ENCODE data around the gene SPON1. TPM values are rescaled to one million over a fixed set of nuclear protein-coding genes. Genes with fewer than 3 reads are reported as not detected.
"Not testable (repeated sequence)": the region's sequence is repeated elsewhere in the genome, so short reads cannot be mapped to it uniquely, and the experiment has no call there.

Gene SPON1
- total RNA-seq, 1 experiment from 2014 or later, result 0.10 TPM

- no peaks in the 10 kb centered on the region for H3K4me1 ChIP-seq (ENCODE audit: control insufficient read depth, insufficient read depth, low read length)
- H3K27me3 ChIP-seq (ENCODE audit: control insufficient read depth, insufficient read depth, low read length), result peaks cover 6% of the 10 kb centered on the region; the same call in 1 of the 2 replicates
- no peak overlapping the region for H3K27ac ChIP-seq (ENCODE audit: low read length)
- intact Hi-C loops (cut with micrococcal nuclease; ENCODE audit: unreplicated experiment), result no loop called here
- in situ Hi-C loops (cut with HindIII; ENCODE audit: low pct_unique_long_range_greater_than_20kb, low sequenced_read_pairs), result no loop called here
- H3K36me3 ChIP-seq (ENCODE audit: control insufficient read depth, insufficient read depth, low read length), result no peaks in the 10 kb centered on the region; the same call in 1 of the 2 replicates
- TF ChIP-seq, protein P1, sequence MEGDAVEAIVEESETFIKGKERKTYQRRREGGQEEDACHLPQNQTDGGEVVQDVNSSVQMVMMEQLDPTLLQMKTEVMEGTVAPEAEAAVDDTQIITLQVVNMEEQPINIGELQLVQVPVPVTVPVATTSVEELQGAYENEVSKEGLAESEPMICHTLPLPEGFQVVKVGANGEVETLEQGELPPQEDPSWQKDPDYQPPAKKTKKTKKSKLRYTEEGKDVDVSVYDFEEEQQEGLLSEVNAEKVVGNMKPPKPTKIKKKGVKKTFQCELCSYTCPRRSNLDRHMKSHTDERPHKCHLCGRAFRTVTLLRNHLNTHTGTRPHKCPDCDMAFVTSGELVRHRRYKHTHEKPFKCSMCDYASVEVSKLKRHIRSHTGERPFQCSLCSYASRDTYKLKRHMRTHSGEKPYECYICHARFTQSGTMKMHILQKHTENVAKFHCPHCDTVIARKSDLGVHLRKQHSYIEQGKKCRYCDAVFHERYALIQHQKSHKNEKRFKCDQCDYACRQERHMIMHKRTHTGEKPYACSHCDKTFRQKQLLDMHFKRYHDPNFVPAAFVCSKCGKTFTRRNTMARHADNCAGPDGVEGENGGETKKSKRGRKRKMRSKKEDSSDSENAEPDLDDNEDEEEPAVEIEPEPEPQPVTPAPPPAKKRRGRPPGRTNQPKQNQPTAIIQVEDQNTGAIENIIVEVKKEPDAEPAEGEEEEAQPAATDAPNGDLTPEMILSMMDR (IDR thresholded peaks at IDR 0.05), result no peak
- TF ChIP-seq TCF7L2 (IDR thresholded peaks at IDR 0.05; ENCODE audit: low read depth, low read length) (no peak), POLR2AphosphoS5 (IDR thresholded peaks at IDR 0.05; ENCODE audit: low read depth, low read length) (no peak), SIN3A (IDR thresholded peaks at IDR 0.05; ENCODE audit: borderline replicate concordance, insufficient read depth, low read depth, low read length) (no peak), REST (IDR thresholded peaks at IDR 0.05; ENCODE audit: insufficient read depth in 1 of 2, low read depth in 2 of 2, low read length in 1 of 2) (no peak)
- CTCF ChIA-PET, result no interaction called here
- no peak overlapping the region for H3K4me3 ChIP-seq (ENCODE audit: low read depth in 2 of 2, low read length in 2 of 2)
- ATAC-seq, result no peak
- no peaks in the 10 kb centered on the region for H3K9me3 ChIP-seq (ENCODE audit: control insufficient read depth, insufficient read depth, low read depth, low read length)
- BruUV-seq (replicated peaks), result no TSS peak
- DNase-seq (ENCODE audit: low read depth, low spot score), result no peak
- POLR2A ChIA-PET, result no interaction called here
These were observed 37.7 kb upstream of the SPON1 start for GRCh38 chr11:13924801-13925327.

- in situ Hi-C loops (cut with HindIII; ENCODE audit: low pct_unique_long_range_greater_than_20kb, low sequenced_read_pairs); H3K9me3 ChIP-seq (ENCODE audit: control insufficient read depth, insufficient read depth, low read depth, low read length); H3K4me1 ChIP-seq (ENCODE audit: control insufficient read depth, insufficient read depth, low read length); POLR2A ChIA-PET; ATAC-seq; BruUV-seq (replicated peaks); intact Hi-C loops (cut with micrococcal nuclease; ENCODE audit: unreplicated experiment); H3K4me3 ChIP-seq (ENCODE audit: low read depth in 2 of 2, low read length in 2 of 2); H3K36me3 ChIP-seq (ENCODE audit: control insufficient read depth, insufficient read depth, low read length); DNase-seq (ENCODE audit: low read depth, low spot score); H3K27me3 ChIP-seq (ENCODE audit: control insufficient read depth, insufficient read depth, low read length); H3K27ac ChIP-seq (ENCODE audit: low read length): not testable (repeated sequence)
- CTCF ChIA-PET, result interaction anchor here (0.6 kb wide), 1 partner anchor 1147 kb away, joined by 4 read pairs; the partner anchor contains the start of gene CALCB
These were observed 36.2 kb upstream of the SPON1 start for GRCh38 chr11:13926366-13926765.

DNA sequence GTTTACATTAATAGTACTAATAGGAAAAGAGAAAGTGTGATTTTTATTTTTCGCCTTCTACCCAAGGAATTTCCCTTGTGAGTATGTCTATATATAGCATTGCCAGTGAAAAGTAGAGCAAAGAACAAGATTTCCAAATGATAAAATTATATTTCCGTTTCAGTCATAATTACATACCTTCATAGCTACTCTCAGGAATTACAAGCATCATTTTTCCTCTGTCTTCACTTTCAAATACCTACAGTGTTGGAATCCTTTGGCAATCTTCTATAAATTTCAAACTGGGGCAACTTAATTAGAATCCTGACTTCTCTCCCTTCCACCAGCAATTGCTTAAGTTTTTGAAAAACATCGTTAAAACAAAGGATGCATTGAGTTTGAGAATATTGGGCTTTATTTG, 35.5 kb upstream of the SPON1 start:
- ChIA-PET POLR2A (no interaction called here), CTCF (no interaction called here)
- H3K9me3 ChIP-seq (ENCODE audit: control insufficient read depth, insufficient read depth, low read depth, low read length), result no peaks in the 10 kb centered on the region
- DNase-seq (ENCODE audit: low read depth, low spot score) (no peak), ATAC-seq (no peak)
- no peaks in the 10 kb centered on the region; the same call in 1 of the 2 replicates for H3K36me3 ChIP-seq (ENCODE audit: control insufficient read depth, insufficient read depth, low read length)
- in situ Hi-C loops (cut with HindIII; ENCODE audit: low pct_unique_long_range_greater_than_20kb, low sequenced_read_pairs), result no loop called here
- TF ChIP-seq SIN3A (IDR thresholded peaks at IDR 0.05; ENCODE audit: borderline replicate concordance, insufficient read depth, low read depth, low read length) (no peak), REST (IDR thresholded peaks at IDR 0.05; ENCODE audit: insufficient read depth in 1 of 2, low read depth in 2 of 2, low read length in 1 of 2) (no peak), TCF7L2 (IDR thresholded peaks at IDR 0.05; ENCODE audit: low read depth, low read length) (no peak), POLR2AphosphoS5 (IDR thresholded peaks at IDR 0.05; ENCODE audit: low read depth, low read length) (no peak)
- TF ChIP-seq, protein P1 (IDR thresholded peaks at IDR 0.05), result no peak
- peaks cover 6% of the 10 kb centered on the region; the same call in 1 of the 2 replicates for H3K27me3 ChIP-seq (ENCODE audit: control insufficient read depth, insufficient read depth, low read length)
- no TSS peak for BruUV-seq (replicated peaks)
- no peaks in the 10 kb centered on the region for H3K4me1 ChIP-seq (ENCODE audit: control insufficient read depth, insufficient read depth, low read length)
- no peak overlapping the region for H3K27ac ChIP-seq (ENCODE audit: low read length)
- no peak overlapping the region for H3K4me3 ChIP-seq (ENCODE audit: low read depth in 2 of 2, low read length in 2 of 2)
- intact Hi-C loops (cut with micrococcal nuclease; ENCODE audit: unreplicated experiment), result no loop called here
